GM12878 (cell line): ENCODE results near the gene C9orf78. TPM values are rescaled to one million over a fixed set of nuclear protein-coding genes. Genes with fewer than 3 reads are reported as not detected.

ENCODE experiments used
- BCL3 ChIP-seq: IDR thresholded peaks from 2 replicates; pipeline ENCODE4 v1.6.1; 2011; ENCODE audit warnings: borderline replicate concordance, low read depth, mild to moderate bottlenecking, moderate library complexity, low read length; ENCODE audit not compliant: insufficient read depth, poor library complexity, severe bottlenecking
- BMI1 ChIP-seq: fragments of 450-650 bp; IDR thresholded peaks from 2 replicates; pipeline ENCODE4 v1.6.1; 2016; ENCODE audit warnings: mild to moderate bottlenecking, moderate library complexity, borderline replicate concordance
- CBFB ChIP-seq: IDR thresholded peaks from 2 replicates; pipeline ENCODE4 v1.6.1; 2016; ENCODE audit warnings: antibody characterized with exemption, low read depth
- CBX3 ChIP-seq: fragments of 200-600 bp; sonication (generic); IDR thresholded peaks from 2 replicates; pipeline ENCODE4 v1.6.1; 2016; ENCODE audit warnings: low read depth, borderline replicate concordance
- CHD1 ChIP-seq: IDR thresholded peaks from 2 replicates; pipeline ENCODE4 v1.6.1; 2012; ENCODE audit warnings: low read depth, low read length, improper control_type of control experiment
- DPF2 ChIP-seq: fragments of 450-650 bp; IDR thresholded peaks from 2 replicates; pipeline ENCODE4 v1.6.1; 2017; ENCODE audit warnings: mild to moderate bottlenecking
- ELK1 ChIP-seq: IDR thresholded peaks from 2 replicates; pipeline ENCODE4 v1.6.1; 2012; ENCODE audit warnings: low read depth, low read length, improper control_type of control experiment
- IRF3 ChIP-seq: fragments of 450-650 bp; IDR thresholded peaks from 2 replicates; pipeline ENCODE4 v1.6.1; 2014; ENCODE audit warnings: mild to moderate bottlenecking
- RFX5 ChIP-seq: IDR thresholded peaks from 2 replicates; pipeline ENCODE4 v1.6.1; 2011; ENCODE audit warnings: low read depth, low read length, improper control_type of control experiment
- SMAD1 ChIP-seq: fragments of 450-650 bp; IDR thresholded peaks from 2 replicates; pipeline ENCODE4 v1.6.1; 2018; ENCODE audit warnings: mild to moderate bottlenecking, low read depth; ENCODE audit not compliant: partially characterized antibody
- SMARCA5 ChIP-seq: fragments of 450-650 bp; IDR thresholded peaks from 2 replicates; pipeline ENCODE4 v1.6.1; 2017; ENCODE audit warnings: mild to moderate bottlenecking
- SMC3 ChIP-seq: IDR thresholded peaks from 2 replicates; pipeline ENCODE4 v1.6.1; 2011; ENCODE audit warnings: low read length, improper control_type of control experiment, borderline replicate concordance
- SUPT20H ChIP-seq: IDR thresholded peaks from 2 replicates; pipeline ENCODE4 v1.6.1; 2011; ENCODE audit warnings: low read depth, mild to moderate bottlenecking, low read length, moderate library complexity, borderline replicate concordance; ENCODE audit not compliant: control insufficient read depth
- USF2 ChIP-seq: IDR thresholded peaks from 2 replicates; pipeline ENCODE4 v1.6.1; 2011; ENCODE audit warnings: low read depth, low read length, improper control_type of control experiment, borderline replicate concordance
- ZNF592 ChIP-seq: fragments of 450-650 bp; IDR thresholded peaks from 2 replicates; pipeline ENCODE4 v1.6.1; 2017; ENCODE audit warnings: mild to moderate bottlenecking, moderate library complexity
- ZNF687 ChIP-seq: fragments of 450-650 bp; IDR thresholded peaks from 2 replicates; pipeline ENCODE4 v1.6.1; 2017; ENCODE audit warnings: mild to moderate bottlenecking, moderate library complexity
- polyA plus RNA-seq, 11 experiments: library from polyadenylated mRNA; depleted of rRNA in 4 of 11; unstranded in 6 of 11; stranded (reverse) in 5 of 11; fragments of >200 nt; fragmentation: Nextera tagmentation in 4 of 11; fragmentation: Illumina TruSeq in 1 of 11; extraction: Ambion mirVana in 4 of 11; extraction: Trizol in 1 of 11; gene quantifications; 1 replicate in 1 of 11; 2 replicates in 10 of 11; pipeline versions ENCODE4 v1.2.1 to v1.2.3, GENCODE V29; 2011 to 2016; ENCODE audit warnings: inconsistent platforms in 2 of 11, missing spikeins in 2 of 11, low read depth in 1 of 11
- total RNA-seq, 4 experiments: library from RNA; depleted of rRNA in 3 of 4; stranded (reverse); fragments of >200 nt in 3 of 4; fragmentation: Illumina TruSeq in 1 of 4; extraction: Trizol in 1 of 4; gene quantifications; 2 replicates each; pipeline versions ENCODE4 v1.2.1 to v1.2.3, GENCODE V29; 2013 to 2021

Gene C9orf78
- total and polyA plus RNA-seq, 10 of the 15 experiments (the other 5 are each of a cell fraction or from before 2014, with no cell fraction given), result 23.0 to 60.9 (median 47.5) TPM

GRCh38 chr9:129823935-129824601 lies 11.0 kb downstream of the C9orf78 start, which contains the start of gene TOR1A (continued):
- TF ChIP-seq CBX3 (no peak), USF2 (peak; percentile 46), CBFB (peak; percentile 52; the same call in 1 of the 2 replicates), BMI1 (no peak), BCL3 (no peak), SMARCA5 (0 out of 2 replicates have a peak, but pooled peaks have one; percentile 20), SUPT20H (no peak), IRF3 (no peak), SMAD1 (no peak), RFX5 (no peak), SMC3 (no peak), CHD1 (no peak), ZNF592 (no peak), ZNF687 (no peak), DPF2 (0 out of 2 replicates have a peak, but pooled peaks have one; percentile 39), ELK1 (peak; percentile 90)
